Smooth muscle cell (in vitro differentiated cells): Measurements from ENCODE around the gene SMPD2. TPM values are rescaled to one million over a fixed set of nuclear protein-coding genes. Genes with fewer than 3 reads are reported as not detected.

Source experiments
- DNase-seq: peaks from one replicate; lab custom pipeline; 2025; ENCODE audit not compliant: unreplicated experiment; lab: John Stamatoyannopoulos, UW
- H2AFZ ChIP-seq: fragments of 200-600 bp; sonication (generic); 2 replicates; pipeline ENCODE4 v1.6.0; 2016; ENCODE audit warnings: antibody characterized with exemption, low read depth, mild to moderate bottlenecking
- H3F3A ChIP-seq: fragments of 200-600 bp; sonication (generic); 2 replicates; pipeline ENCODE4 v1.6.0; 2017; ENCODE audit warnings: antibody characterized with exemption, low read depth
- H3K27ac ChIP-seq: fragments of 200-600 bp; sonication (generic); 2 replicates; pipeline ENCODE4 v1.5.1; 2016; ENCODE audit warnings: low read depth, mild to moderate bottlenecking
- H3K27me3 ChIP-seq: fragments of 200-600 bp; sonication (generic); 2 replicates; pipeline ENCODE4 v1.6.1; 2016; ENCODE audit warnings: low read depth, mild to moderate bottlenecking
- H3K36me3 ChIP-seq: fragments of 200-600 bp; sonication (generic); 2 replicates; pipeline ENCODE4 v1.5.1; 2016; ENCODE audit warnings: low read depth
- H3K4me1 ChIP-seq: fragments of 200-600 bp; sonication (generic); 2 replicates; pipeline ENCODE4 v1.5.1; 2016; ENCODE audit warnings: low read depth
- H3K4me2 ChIP-seq: fragments of 200-600 bp; sonication (generic); 2 replicates; pipeline ENCODE4 v1.6.0; 2016; ENCODE audit warnings: mild to moderate bottlenecking
- H3K4me3 ChIP-seq: fragments of 200-600 bp; sonication (generic); 2 replicates; pipeline ENCODE4 v1.5.1; 2016; ENCODE audit warnings: mild to moderate bottlenecking
- H3K79me2 ChIP-seq: fragments of 200-600 bp; sonication (generic); 2 replicates; pipeline ENCODE4 v1.6.0; 2016; ENCODE audit warnings: low read depth, mild to moderate bottlenecking
- H3K9ac ChIP-seq: fragments of 200-600 bp; sonication (generic); 2 replicates; pipeline ENCODE4 v1.6.0; 2016; ENCODE audit warnings: low read depth
- H3K9me3 ChIP-seq: fragments of 200-600 bp; sonication (generic); replicated peaks from 2 replicates; pipeline ENCODE4 v1.5.1; 2016; ENCODE audit warnings: low read depth
- H4K20me1 ChIP-seq: fragments of 200-600 bp; sonication (generic); 2 replicates; pipeline ENCODE4 v1.6.0; 2016; ENCODE audit warnings: low read depth
- WGBS: methylation state at CpG from one replicate; pipeline ENCODE4 v1.1.7; 2016; ENCODE audit warnings: low lambda C conversion rate; 5-methylcytosine and 5-hydroxymethylcytosine counted together
- polyA plus RNA-seq: library from polyadenylated mRNA; unstranded; fragments of >200 nt; fragmentation: Nextera tagmentation; extraction: Ambion mirVana; gene quantifications from 2 replicates; pipeline ENCODE4 v1.2.1, GENCODE V29; 2016
- total RNA-seq: library from RNA; depleted of rRNA; stranded (reverse); fragments of >200 nt; gene quantifications from 2 replicates; pipeline ENCODE4 v1.2.3, GENCODE V29; 2014
- TF ChIP-seq, protein P1 (sequence below): fragments of 200-600 bp; sonication (generic); IDR thresholded peaks from 2 replicates; pipeline ENCODE4 v1.5.1; 2017; ENCODE audit warnings: borderline replicate concordance, mild to moderate bottlenecking, antibody characterized with exemption; ENCODE audit not compliant: insufficient read depth, poor library complexity, severe bottlenecking

Gene SMPD2
- total and polyA plus RNA-seq, 2 experiments from 2014 or later, result 1.4 to 6.4 TPM

DNA sequence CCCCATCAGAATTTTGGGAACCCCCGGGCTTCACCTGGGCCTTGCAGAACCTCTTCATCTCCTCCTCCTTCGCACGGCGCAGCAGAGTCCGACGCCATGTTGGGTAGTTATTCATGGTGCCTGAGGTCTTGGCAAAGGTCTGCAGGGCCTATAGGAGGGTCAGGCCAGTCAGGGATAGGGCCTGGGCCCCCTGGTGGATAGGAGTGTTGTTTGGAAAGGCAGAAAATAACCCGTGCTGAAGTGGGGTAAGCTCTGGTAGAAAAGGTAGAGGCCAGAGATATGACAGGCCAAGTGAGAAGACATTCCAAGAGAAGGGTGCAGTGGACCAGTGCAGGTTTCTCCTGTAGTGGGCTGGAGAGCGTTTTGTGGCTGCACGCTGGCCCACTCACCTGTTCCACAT is 4.9 kb downstream of the SMPD2 start:
- WGBS, result 95% methylated on average over 9 of the region's 9 CpGs
- Histone ChIP-seq H3K27ac (no peak overlapping the region), H3K4me2 (no peak overlapping the region), H3K4me1 (peaks cover 11% of the 10 kb centered on the region), H3F3A (no peaks in the 10 kb centered on the region), H3K9ac (no peak overlapping the region), H3K79me2 (no peaks in the 10 kb centered on the region), H4K20me1 (no peaks in the 10 kb centered on the region), H3K36me3 (no peaks in the 10 kb centered on the region), H2AFZ (no peak overlapping the region), H3K4me3 (no peak overlapping the region), H3K27me3 (no peaks in the 10 kb centered on the region), H3K9me3 (no peaks in the 10 kb centered on the region)
- DNase-seq, result no peak
- TF ChIP-seq, protein P1, sequence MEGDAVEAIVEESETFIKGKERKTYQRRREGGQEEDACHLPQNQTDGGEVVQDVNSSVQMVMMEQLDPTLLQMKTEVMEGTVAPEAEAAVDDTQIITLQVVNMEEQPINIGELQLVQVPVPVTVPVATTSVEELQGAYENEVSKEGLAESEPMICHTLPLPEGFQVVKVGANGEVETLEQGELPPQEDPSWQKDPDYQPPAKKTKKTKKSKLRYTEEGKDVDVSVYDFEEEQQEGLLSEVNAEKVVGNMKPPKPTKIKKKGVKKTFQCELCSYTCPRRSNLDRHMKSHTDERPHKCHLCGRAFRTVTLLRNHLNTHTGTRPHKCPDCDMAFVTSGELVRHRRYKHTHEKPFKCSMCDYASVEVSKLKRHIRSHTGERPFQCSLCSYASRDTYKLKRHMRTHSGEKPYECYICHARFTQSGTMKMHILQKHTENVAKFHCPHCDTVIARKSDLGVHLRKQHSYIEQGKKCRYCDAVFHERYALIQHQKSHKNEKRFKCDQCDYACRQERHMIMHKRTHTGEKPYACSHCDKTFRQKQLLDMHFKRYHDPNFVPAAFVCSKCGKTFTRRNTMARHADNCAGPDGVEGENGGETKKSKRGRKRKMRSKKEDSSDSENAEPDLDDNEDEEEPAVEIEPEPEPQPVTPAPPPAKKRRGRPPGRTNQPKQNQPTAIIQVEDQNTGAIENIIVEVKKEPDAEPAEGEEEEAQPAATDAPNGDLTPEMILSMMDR, result no peak

DNA sequence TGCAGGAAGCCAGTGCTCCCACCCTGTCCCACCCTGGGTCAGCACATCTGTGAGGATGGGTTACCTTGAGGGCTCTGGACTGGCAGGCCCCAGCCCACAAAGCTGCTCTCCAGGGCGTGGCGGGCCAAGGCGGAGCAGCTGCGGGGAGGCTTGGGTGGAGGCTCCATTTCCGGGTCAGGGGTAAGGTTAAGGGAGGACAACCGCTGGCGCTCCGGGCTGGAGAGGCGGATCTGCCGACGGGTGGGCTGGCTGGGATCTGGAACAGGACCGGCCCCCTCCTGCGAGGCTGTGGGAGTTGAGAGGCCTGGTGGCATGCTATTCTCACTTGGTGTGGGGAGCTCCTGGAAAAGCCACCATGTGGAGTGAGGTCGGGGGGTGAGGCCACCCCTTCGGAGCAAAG is 5.5 kb downstream of the SMPD2 start:
- no peak for DNase-seq

DNA sequence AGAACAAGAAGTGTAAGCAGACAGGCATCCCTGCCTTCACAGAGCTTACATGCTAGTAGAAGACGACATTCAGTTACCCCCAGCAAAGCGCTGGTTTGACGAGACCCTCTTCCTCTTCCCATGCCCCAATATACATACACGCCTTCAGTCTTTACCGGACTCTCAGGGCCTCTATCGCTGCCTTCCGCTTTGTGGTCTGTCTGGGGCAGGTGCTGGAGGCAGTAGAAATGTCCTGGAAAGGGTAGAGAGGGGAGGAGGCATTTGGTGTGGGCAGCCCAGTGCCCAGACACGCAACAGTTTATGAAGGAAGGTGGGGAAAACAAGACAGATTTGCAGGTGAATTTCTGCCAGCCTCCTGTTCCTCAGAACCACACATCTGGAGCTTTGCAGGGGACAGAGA is 6.0 kb downstream of the SMPD2 start:
- no peak for DNase-seq
- H3K4me3 ChIP-seq, result no peak overlapping the region
- TF ChIP-seq, protein P1, result no peak
- no peak overlapping the region for H2AFZ ChIP-seq
- H3K79me2 ChIP-seq, result no peaks in the 10 kb centered on the region
- H3F3A ChIP-seq, result no peaks in the 10 kb centered on the region
- H3K9me3 ChIP-seq, result no peaks in the 10 kb centered on the region
- H3K4me2 ChIP-seq, result no peak overlapping the region
- no peaks in the 10 kb centered on the region for H3K36me3 ChIP-seq
- H3K4me1 ChIP-seq, result peaks cover 5% of the 10 kb centered on the region
- WGBS, result 93% methylated on average over 8 of the region's 8 CpGs
- no peaks in the 10 kb centered on the region for H4K20me1 ChIP-seq
- H3K27me3 ChIP-seq, result no peaks in the 10 kb centered on the region
- no peak overlapping the region for H3K27ac ChIP-seq
- no peak overlapping the region for H3K9ac ChIP-seq

More for the DNA sequence above, 5.5 kb downstream of the SMPD2 start:
- no peaks in the 10 kb centered on the region for H3F3A ChIP-seq
- H3K9me3 ChIP-seq, result no peaks in the 10 kb centered on the region
- 97% methylated on average over 15 of the region's 15 CpGs for WGBS
- TF ChIP-seq, protein P1, result no peak
- no peaks in the 10 kb centered on the region for H4K20me1 ChIP-seq
- H3K27ac ChIP-seq, result no peak overlapping the region
- H3K36me3 ChIP-seq, result no peaks in the 10 kb centered on the region
- peaks cover 10% of the 10 kb centered on the region for H3K4me1 ChIP-seq
- no peak overlapping the region for H3K4me2 ChIP-seq
- no peaks in the 10 kb centered on the region for H3K79me2 ChIP-seq
- H3K4me3 ChIP-seq, result no peak overlapping the region
- no peaks in the 10 kb centered on the region for H3K27me3 ChIP-seq
- no peak overlapping the region for H2AFZ ChIP-seq
- no peak overlapping the region for H3K9ac ChIP-seq

DNA sequence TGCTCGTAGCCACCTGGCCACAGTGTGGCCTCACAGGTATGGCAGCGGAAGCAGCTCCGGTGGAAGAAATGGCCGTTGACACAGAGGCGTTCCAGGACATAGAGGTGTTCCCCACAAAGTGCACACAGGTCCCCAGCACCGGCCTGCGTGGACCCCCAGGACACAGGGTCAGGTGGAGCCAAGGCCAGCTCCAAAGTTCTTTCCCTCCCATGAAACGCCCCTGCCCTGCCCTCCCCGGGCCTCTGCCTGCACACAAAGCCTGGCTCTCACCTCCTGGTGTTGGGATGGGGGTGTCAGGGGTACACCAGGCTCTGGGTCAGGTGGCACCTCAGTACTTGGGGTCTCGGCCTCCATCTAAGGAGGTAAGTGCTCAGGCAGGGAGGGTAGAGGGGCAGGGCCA is 6.6 kb downstream of the SMPD2 start:
- H2AFZ ChIP-seq, result no peak overlapping the region
- H3K36me3 ChIP-seq, result no peaks in the 10 kb centered on the region

More for the DNA sequence above, 6.6 kb downstream of the SMPD2 start:
- Histone ChIP-seq H3K27me3 (no peaks in the 10 kb centered on the region), H4K20me1 (no peaks in the 10 kb centered on the region), H3F3A (no peaks in the 10 kb centered on the region), H3K9ac (no peak overlapping the region), H3K9me3 (no peaks in the 10 kb centered on the region), H3K4me1 (no peaks in the 10 kb centered on the region), H3K27ac (no peak overlapping the region), H3K4me2 (no peak overlapping the region), H3K79me2 (no peaks in the 10 kb centered on the region), H3K4me3 (no peak overlapping the region)
- WGBS, result 89% methylated on average over 10 of the region's 10 CpGs
- DNase-seq, result no peak
- TF ChIP-seq, protein P1, result no peak
